Stimulated activated CD4-positive, alpha-beta T cell treated with anti-CD3 and anti-CD28 coated beads, Interleukin-1b, Interleukin-23, amount 100 ng/mL, for 4 hours (primary cell): ENCODE results near the gene RABGEF1.
"Not testable (repeated sequence)": the region's sequence is repeated elsewhere in the genome, so short reads cannot be mapped to it uniquely, and the experiment has no call there.

Experiments
- DNase-seq, 2 donors: peaks; one replicate each; pipeline ENCODE4 v3.0.0-alpha.2; 2020; ENCODE audit warnings: low read depth in 2 of 2

The RABGEF1 gene

GRCh38 chr7:66764905-66765304 is 24.4 kb downstream of the RABGEF1 start:
- not testable (repeated sequence) for DNase-seq

DNA sequence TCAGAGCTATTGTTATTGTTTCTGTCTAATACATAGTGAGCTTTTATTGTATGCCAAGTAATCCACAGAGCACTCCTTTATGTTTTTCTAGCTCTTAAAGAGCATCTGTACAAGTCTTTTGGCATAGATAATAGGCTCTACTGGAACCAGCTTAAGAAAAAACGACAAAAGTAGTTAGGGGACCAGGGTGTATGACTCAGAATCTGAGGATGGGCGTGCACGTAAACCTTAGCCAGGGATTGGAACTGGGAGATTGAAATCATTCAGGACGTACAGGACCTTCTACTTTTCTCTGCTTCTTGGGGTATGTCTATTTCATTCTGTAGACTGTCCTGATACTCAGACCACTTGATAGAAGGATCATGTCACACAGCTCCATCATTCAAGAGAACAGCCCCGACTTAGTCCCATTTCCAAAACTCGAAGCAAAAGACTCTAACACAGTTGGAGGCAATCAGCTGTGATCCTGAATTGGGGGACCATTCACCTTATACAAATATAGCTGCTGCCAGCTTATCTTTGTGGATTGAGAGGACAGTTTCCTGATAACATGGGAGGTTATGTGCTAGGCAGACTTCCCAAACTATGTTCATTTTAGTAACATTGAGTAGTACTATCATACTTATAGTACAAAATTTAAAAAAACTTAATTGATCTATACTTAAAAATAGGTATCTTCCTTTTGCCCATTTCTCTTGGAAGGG is 24.9 kb downstream of the RABGEF1 start:
- DNase-seq = not testable (repeated sequence)

DNA sequence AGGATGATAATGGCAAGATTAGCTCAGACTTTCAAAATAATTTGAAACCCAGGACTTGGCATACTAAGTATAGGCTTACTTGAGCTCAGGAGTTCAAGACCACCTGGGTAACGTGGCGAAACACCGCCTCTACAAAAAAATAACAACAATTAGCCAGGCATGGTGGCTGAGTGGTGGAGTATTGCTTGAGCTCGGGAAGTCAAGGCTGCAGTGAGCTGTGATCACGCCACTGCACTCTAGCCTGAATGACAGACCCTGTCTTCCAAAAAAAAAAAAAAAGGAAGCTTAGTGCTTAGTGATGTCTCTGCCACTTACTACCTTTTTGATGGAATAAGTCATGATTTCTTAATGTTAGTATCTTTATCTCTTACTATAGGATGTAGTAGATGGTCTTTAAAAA is 25.5 kb downstream of the RABGEF1 start:
- DNase-seq = no peak

- not testable (repeated sequence) for DNase-seq
These were observed 27.0 kb downstream of the RABGEF1 start for GRCh38 chr7:66767486-66767885.

GRCh38 chr7:66768865-66769832 is 28.6 kb downstream of the RABGEF1 start:
- DNase-seq = no peak

DNA sequence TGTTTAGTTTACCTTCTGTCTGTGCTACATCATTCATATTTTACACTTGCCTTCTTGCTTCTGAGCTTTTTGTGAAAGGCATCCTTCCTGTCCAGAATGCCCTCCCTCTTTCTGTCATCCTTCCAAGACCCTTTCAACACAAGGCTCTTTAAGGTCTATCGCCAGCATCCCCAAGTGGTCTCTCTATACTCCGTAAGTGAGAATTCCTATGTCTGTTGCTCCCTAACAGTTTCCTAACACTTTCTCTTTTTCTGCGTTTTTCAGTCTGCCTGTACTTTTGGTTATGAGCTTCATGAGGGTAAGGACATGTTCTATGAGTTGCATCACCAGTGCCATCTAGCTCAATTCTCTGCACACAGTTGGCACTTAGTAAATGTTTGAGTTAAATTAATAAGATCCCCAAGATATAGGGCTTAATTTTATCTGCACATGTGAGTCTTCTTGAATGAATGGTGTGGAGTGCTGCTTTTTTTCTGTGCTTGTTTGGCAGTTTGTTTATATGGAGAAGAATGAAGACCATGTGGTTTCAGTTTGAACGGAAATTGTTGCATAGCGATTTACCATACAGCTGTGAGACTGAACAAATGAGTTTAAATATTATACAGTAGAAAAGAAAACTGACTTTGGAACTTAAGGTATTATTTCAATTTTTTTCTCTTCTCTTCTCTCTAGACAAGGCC is 29.4 kb downstream of the RABGEF1 start:
- DNase-seq = no peak

GRCh38 chr7:66771795-66772194 is 31.3 kb downstream of the RABGEF1 start:
- no peak for DNase-seq

GRCh38 chr7:66773744-66774143 is 33.2 kb downstream of the RABGEF1 start:
- DNase-seq = not testable (repeated sequence)

DNA sequence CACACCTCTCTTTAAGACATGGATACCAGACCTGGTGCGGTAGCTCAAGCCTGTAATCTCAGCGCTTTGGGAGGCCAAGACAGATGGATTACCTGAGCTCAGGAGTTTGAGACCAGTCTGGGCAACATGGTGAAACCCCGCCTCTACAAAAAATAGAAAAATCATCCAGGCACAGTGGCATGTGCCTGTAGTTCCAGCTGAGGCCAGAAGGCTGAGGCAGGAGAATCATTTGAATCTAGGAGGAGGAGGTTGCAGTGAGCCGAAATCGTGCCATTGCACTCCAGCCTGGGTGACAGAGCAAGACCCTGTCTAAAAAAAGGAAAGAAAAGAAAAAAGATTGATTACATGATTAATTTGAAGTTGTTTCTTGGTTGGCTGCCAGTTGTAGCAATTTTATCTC is 35.9 kb downstream of the RABGEF1 start:
- not testable (repeated sequence) for DNase-seq

DNA sequence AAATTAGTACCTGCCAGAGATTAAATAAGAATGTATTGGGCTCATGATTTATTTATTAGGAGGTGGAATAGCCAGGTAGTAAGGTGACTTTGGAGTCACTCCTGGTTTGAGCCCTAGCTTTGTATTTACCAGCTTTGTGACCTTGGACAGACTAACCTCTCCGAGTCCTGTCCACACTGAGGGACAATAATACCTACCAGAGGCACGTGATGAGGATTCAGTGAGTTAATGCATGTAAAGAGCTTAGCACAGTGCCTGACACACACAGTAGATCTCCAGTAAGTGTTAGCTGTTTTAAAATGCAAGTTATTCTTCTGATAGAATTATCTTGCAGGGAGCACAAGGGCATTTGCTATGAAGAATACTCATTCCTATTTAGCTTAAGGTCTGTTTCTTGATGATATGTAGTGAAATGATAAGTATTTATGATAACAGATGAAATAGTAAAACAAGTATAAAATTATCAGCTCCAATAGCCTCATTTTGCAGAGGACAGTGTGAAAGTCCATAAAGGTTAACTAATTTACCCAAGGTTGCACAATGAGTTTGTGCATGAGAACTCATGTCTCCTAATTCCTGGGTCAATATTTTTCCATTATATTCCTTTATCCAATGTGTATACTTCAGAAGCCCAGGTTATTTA is 36.4 kb downstream of the RABGEF1 start:
- no peak for DNase-seq

DNA sequence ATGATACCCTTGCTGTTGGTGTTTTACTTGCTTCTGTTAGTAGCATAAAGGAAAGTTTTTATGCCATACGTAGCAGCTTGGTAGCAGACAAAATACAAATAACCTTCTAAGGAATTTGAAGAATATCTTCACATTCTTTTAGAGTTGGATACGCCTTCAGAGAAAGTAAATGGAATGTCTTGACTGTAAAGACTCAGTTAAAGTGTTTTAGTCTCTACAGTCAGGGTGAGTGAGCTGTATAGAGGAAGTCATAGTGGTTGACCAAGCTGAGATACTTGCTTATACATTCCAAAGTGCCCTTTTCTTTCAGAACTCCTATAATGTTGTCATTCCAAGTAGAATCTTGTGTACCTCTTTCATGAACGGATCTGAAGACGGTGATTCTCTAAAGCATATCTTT is 37.7 kb downstream of the RABGEF1 start:
- no peak for DNase-seq

GRCh38 chr7:66779669-66780409 is 39.3 kb downstream of the RABGEF1 start:
- DNase-seq = no peak

GRCh38 chr7:66781408-66782090 is 41.0 kb downstream of the RABGEF1 start:
- no peak for DNase-seq

DNA sequence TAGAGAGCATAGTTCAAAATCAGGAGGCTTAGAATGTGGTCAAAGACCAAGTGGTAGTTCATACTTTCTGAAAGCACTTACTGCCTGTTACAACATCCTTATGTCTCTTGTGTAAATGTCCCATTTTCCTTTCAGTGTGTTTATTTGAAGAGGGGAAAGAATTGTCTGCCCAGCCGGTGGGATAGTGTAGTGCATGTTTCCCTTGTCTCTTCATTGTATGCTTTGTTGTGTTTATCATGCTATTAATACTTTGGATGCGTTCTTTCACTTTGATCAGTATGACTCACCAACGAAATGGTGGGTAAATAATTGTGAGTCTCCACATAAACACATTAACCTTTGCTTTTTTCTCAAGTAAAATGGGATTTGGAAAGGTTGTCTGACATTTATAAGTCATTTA is 42.3 kb downstream of the RABGEF1 start:
- not testable (repeated sequence) for DNase-seq

DNA sequence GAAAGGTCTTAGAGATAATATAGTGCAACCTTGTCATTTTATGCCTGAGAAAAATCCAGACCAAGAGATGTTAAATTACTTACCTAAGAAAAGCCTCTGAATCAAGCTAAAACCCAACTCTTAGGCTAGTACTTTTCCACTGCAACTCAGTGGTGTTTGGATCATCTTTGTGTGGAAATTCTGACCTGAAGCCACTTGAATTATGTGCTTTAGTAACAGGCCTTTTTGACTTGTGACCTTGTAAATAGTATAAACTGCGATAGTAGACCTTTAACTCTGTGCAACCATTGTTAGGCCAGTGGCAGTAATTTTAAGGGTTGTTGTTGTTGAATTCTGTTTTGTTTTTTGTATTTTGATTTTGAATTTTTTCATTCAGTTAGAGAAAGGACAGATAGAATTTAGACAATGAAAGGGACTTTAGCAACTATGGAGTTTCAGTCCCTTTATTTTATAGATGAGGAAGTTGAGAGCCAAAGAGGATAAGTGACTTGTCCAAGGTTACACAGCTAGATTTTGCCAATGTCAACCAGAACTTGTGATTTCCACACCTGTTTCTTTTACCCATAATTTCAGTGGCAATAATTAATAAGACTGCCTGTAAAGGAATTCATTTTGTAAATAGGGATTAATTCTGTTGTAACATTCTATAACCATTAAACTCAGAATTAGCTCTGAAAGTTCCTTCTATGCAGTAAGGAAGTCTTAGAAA is 43.5 kb downstream of the RABGEF1 start:
- DNase-seq = not testable (repeated sequence)

DNA sequence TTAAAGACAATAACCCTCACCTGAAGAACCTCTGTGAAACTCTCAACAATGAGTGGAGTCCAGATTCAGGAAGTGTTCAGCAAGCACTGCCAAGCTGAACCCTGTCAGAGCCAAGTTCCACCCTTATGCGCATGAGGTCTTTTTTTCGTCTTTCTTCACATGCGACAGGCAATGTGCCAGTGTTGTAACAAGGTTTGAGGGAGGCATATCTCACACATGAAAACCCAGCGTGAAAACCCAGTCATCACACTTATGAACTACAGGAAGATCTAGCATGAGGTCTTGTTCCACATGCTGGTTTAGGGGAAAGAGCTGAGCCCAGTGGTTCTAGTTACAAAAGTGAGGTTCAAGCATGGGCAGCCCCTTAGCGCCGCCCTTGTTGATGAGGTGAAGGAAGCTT is 49.7 kb downstream of the RABGEF1 start:
- no peak for DNase-seq

DNA sequence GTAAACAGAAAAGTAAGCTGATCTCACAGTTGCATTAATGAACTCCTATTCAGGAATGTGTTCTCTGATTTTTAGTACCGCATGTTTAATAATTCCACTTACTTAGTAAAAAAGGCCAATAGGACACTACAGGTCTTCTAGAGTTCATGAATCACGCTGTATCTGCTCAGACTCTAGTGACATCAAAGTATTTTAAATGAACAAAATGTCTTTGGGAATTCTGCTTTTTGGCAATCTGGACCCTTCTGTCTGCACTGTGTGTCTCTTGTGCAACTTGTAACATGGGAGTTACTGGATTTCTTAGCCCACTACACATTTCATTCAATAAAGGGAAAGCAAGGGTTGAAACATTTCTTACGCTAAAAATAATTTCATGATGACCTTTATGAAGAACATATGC is 50.2 kb downstream of the RABGEF1 start:
- DNase-seq = no peak

DNA sequence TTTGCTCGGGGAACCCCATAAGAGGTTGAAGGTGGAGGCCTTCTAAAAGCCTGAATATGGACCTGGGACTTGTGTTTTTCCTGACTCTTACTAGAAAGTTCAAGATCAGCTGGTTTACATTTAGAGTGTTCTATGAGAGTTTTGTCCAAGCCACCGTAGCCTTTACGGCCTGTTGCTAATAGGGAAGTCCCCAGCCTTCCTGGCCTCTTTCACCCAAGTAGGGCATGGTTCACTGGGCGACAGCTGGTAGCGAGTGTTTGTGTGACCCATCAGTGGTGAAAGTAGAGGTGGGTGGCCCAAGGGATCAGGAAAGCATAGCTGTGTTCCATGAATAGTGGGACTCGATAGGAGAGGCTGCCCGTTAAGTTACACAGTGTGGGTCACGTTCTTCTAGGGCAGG is 60.1 kb downstream of the RABGEF1 start:
- DNase-seq = no peak

GRCh38 chr7:66804001-66804400 is 63.5 kb downstream of the RABGEF1 start:
- DNase-seq = no peak

DNA sequence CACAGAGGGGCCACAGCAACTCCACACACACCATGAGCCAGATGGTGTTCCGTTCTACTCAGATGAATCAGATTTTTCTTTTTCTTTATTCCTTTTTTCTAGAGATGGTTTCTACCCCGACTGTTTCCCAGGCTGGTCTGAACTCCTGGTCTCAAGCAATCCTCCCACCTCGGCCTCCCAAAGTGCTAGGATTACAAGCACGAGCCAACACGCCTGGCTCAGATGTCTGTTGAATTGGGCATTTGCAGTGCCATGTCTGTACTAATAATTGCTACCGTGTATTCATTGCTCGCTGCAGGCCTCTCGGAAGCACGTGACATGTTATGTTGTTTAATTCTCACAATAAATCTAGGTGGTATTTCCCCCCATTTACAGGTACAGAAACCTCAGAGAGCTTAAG is 67.2 kb downstream of the RABGEF1 start:
- no peak for DNase-seq
